Uterus (tissue), 2 donors: ENCODE data around the gene RBBP9.

Experiments
- POLR2A ChIP-seq, 2 donors: fragments of 450-650 bp; IDR thresholded peaks; one replicate each; pipeline ENCODE4 v1.6.1; 2016; ENCODE audit warnings: antibody characterized with exemption in 2 of 2, mild to moderate bottlenecking in 1 of 2, moderate library complexity in 1 of 2
- TF ChIP-seq, protein P1 (sequence below), 4 experiments: fragments of 200-600 bp in 2 of 4; fragments of 450-650 bp in 2 of 4; sonication (generic) in 2 of 4; IDR thresholded peaks; one replicate each; pipeline ENCODE4 v1.5.1; 2016 to 2019; ENCODE audit warnings: antibody characterized with exemption in 4 of 4, mild to moderate bottlenecking in 2 of 4, moderate library complexity in 1 of 4

DNA sequence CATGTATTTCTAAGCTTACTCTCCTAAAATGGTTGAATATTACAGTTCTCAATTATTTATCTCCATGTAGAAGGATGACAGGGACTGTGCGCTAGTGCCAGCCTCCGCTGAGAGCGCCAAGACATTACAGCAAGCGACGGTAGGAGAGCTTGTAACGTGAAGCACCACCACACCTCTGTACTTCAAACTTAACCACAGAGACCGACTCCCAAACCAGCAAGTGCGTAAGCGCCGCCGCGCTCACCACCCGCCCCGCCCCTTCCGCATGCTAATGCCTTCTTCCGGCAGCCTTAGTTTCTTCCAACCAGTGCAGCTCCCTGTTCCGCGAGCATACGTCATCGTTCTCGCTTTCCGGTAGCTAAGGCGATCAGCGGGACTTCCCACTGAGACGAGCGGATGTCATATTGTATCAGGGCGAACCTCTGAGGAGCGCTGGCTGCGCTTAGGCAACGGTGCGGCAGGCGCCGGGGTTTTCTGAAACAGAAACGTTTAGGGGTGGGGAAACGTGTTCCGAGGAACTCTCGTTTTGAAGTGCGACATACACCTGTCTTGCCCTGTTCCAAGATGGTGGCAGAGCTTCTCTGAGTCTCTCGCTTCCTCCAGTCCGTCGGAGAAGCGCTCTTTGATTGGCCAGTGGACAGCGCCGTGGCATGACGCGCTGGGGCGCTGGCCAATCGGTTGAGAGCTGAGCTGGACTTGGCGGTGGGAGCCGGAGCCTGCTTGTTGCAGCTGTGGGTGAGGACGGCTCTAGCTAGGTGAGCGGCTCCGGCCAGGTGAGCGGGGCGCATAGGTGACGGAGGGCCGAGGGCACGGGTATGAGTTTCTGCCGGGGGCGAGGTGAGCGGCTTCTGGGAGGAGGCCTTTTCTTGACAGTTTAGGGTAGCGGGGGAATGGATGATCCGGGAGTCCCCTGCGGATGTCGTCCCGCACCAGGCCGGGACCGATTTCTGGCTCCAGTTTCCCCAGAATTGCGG lies 10.5 kb upstream of the RBBP9 start, which contains the start of gene SEC23B:
- TF ChIP-seq, protein P1, sequence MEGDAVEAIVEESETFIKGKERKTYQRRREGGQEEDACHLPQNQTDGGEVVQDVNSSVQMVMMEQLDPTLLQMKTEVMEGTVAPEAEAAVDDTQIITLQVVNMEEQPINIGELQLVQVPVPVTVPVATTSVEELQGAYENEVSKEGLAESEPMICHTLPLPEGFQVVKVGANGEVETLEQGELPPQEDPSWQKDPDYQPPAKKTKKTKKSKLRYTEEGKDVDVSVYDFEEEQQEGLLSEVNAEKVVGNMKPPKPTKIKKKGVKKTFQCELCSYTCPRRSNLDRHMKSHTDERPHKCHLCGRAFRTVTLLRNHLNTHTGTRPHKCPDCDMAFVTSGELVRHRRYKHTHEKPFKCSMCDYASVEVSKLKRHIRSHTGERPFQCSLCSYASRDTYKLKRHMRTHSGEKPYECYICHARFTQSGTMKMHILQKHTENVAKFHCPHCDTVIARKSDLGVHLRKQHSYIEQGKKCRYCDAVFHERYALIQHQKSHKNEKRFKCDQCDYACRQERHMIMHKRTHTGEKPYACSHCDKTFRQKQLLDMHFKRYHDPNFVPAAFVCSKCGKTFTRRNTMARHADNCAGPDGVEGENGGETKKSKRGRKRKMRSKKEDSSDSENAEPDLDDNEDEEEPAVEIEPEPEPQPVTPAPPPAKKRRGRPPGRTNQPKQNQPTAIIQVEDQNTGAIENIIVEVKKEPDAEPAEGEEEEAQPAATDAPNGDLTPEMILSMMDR (IDR thresholded peaks at IDR 0.05), result no peak
- peak; percentile 68 to 81 for TF ChIP-seq POLR2A (IDR thresholded peaks at IDR 0.05)
